HG03565 (cell line): ENCODE results near the gene OCRL.
A peak's percentile ranks its signal among the peaks of the same experiment; 100 is the strongest.
"Not testable (repeated sequence)": the region's sequence is repeated elsewhere in the genome, so short reads cannot be mapped to it uniquely, and the experiment has no call there.

Experiments
- ATAC-seq: cut with Tn5 transposase; IDR thresholded peaks from one replicate; pipeline ENCODE4 v1.9.1; 2021; ENCODE audit warnings: mild to moderate bottlenecking, moderate library complexity; ENCODE audit not compliant: unreplicated experiment

OCRL gene

DNA sequence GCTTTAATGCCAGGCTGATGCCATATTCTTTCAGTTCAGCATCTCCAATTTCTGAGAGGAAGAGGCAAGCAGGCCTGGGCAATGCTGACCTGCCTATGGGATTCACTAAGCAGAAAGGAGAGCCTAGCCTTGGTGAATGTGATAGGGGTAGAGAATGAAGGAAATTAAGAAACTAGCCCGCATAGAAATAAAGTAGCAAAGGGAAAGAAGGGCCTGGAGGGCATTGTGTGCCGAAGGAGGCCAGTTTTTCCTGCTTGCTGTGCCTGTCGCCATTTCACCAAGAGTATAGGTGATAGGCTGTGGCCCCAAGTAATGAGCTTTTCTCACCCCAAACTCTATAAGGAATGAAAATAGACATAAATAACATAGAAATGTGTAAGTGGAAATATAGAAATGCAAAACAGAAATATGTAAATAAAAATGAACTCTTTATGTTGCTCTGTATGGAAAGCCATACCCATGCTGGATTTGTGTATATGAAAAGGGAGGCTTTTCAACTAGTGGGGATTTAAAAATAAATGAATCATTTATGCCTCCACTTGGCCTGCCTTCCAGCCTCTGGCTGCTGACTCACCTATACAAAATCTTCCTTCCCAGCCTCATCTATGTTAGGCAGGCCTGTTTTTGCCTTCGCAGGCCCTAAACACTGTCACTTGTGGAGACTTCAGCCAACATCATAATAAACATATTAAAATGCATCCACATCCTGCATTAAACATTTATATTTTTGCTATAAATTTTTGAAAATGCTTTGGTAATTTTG is 5.1 kb upstream of the OCRL start:
- no peak for ATAC-seq

- no peak for ATAC-seq
Observed at GRCh38 chrX:129540722-129541184, 694 bp downstream of the OCRL start.

DNA sequence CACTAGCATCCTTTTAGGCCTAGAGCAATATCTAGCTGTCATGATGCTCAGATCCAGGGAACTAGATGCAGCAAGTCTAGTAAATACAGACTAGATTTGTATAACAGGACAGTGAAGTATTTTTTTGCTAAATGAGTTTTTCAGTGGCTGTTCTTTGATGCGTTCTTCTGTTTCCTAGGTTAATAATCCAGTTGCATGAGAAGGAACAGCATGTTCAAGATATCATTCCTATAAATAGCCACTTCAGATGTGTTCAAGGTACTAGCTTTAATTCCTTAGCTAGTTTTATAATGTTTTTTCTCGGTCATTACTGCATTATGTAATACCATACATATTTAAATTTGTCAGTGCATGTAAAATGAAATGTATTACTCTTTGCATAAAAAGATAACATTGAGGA is 4.7 kb downstream of the OCRL start:
- ATAC-seq: no peak

- ATAC-seq: no peak
Observed at GRCh38 chrX:129545408-129545807, 5.3 kb downstream of the OCRL start.

DNA sequence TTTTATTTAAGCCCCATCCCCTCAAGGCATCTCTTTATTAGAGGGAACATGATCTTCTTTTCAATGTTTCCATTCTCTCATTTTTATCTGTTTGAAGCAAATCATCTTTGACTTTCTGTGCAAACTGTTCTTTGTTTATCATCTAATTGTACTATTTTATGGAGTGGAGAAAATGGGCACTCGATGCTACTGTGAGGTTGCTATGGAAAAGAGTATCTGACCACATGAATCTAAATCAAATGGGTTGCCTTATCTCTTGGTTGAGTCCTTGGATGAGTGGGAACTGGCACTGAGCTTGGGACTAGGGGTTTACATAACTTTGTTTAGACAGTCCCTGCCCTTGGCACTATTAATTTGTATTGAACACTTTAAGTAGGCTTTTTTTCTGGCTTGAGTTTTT is 9.1 kb downstream of the OCRL start:
- ATAC-seq: no peak

DNA sequence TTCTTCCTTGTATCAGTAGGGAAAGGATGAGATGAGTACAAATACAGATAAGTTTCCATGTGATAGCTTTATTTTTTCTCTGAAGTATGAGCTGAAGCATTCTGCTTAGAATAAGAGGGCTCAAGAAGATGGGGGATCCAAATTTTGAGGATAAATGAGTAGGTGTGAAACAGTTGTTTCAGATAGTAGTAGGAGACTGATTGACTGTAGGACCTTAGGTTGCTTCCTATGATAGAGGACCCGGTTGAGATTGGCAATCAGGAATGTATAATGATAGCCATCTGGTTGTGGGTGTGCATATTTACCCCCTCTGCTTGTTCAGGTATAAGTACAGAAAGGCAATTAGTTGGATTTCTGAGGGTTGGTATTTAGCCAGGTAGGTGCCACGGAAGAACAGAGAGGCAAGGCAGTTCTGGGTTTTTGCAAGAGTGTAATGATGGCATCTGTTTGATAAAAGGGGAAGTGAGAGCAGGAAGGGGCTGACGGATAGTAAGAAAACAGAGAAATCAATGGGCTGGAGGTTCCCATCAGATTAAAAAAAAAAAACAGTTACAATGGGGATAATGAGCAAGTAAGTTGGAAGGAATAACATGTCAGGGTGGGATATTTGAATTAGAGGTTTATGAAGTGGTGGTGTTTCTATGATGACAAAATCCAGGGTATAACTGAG is 13.7 kb downstream of the OCRL start:
- peak; percentile 97 for ATAC-seq

GRCh38 chrX:129554816-129555215 is 14.8 kb downstream of the OCRL start:
- ATAC-seq: not testable (repeated sequence)

GRCh38 chrX:129556806-129557315 is 16.8 kb downstream of the OCRL start:
- ATAC-seq: no peak

- no peak for ATAC-seq
Observed at GRCh38 chrX:129557844-129558480, 17.9 kb downstream of the OCRL start.

GRCh38 chrX:129559783-129560182 is 19.7 kb downstream of the OCRL start:
- no peak for ATAC-seq

DNA sequence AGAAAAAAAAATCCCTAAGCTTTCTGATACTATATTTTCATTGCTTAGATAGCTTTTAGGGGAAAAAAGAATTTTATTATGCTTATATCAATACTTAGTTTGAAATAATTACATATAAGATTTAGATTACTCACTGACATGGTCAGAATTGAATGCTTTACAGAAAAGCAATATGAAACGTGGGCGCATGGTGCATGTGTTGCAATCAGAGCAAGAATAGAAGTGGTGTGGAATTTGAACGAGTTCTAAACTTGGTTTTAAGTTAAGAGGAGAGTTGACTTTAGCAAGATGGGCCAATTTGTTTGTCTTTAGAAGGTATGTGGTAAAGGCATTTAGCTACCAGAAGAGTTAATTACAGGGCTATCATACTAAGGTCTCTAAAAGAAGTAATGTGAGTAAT is 21.4 kb downstream of the OCRL start:
- no peak for ATAC-seq

- not testable (repeated sequence) for ATAC-seq
Observed at GRCh38 chrX:129564345-129564744, 24.3 kb downstream of the OCRL start.

DNA sequence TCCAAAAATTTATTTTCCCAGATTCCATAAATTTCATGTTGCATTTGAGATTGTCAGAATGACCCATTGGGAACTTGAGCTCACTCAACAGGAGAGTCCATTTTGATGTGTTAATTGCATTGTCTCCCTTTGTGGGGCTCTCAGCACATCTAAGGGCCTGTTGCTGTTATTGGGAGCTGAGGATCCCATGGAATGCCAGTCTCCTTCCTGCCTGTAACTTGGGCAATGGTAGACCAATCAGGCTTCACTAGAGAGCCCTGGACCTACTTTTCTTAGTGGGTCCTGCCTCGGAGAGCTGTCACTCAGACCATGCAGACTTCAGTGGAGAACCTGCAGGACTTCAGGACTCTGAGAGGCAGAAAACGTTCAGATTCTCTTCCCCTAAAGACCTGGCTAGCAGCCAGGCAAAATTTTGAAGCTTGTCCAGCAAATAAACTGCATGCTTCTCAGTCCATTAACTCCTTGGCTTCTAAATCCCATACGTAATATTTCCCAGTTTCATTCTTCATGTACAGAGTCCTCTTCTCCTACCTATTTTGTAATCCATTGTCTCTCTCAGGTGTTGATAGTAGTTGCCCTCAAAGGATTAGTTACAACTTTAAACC is 25.1 kb downstream of the OCRL start:
- no peak for ATAC-seq

GRCh38 chrX:129566073-129566472 is 26.0 kb downstream of the OCRL start:
- ATAC-seq: no peak

DNA sequence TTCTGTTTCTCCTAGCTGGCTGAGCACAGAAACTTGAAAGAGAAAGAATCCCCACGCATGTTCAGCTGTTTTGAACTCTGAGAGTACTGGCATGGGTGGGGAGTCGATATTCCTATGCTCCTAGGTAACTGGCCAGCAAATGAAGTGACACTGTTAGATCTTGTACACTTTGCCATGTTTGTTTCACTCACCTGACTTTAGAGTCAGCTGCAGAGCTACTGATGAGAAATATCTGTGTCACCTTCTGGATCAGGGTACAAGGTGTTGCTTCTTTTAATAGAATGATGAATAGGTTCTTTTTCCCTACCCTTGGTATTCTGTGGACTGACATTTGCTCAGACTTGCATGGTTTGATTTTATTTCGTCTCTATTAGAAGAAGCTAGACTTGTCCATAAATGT is 28.3 kb downstream of the OCRL start:
- no peak for ATAC-seq

DNA sequence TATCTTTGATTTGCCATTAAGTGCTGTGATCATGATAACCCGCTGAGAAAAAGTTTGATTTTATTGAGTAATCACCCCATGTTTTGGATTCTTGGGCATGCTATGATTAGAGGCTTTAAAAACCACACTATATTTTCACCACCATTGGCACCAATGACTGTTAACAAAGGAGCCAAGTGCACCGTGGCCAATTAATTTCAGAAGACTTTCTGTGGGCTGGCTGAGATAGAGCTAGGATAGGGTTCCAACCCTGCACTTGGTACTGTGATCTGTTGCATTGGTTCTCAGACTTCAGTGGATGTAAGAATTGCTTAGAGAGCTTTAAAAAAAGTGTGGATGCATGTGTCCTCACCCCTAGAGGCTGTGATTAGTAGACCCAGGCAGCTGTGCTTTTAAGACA is 32.4 kb downstream of the OCRL start:
- ATAC-seq: no peak

- not testable (repeated sequence) for ATAC-seq
Observed at GRCh38 chrX:129573652-129574051, 33.6 kb downstream of the OCRL start.

DNA sequence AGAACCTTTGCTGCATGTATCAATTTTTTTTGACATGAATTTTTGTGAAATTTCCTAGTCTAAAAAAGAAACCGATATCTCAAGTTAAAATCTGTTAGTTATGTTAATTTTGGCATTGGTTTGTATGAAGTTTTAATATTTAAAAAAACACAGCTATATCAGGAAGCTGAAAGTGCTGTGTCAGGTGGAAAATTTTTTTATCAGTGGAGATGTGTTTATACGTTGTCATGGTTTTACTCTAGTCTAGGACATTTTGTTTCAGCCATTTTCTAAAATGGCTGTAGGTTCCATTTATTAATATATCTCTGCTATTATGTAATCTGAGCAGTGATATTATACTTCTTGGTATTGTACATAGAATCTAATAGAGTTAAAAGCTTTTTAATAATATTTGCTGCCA is 34.2 kb downstream of the OCRL start:
- no peak for ATAC-seq

- no peak for ATAC-seq
Observed at GRCh38 chrX:129576539-129576938, 36.5 kb downstream of the OCRL start.

- no peak for ATAC-seq
Observed at GRCh38 chrX:129577473-129577872, 37.4 kb downstream of the OCRL start.

- no peak for ATAC-seq
Observed at GRCh38 chrX:129577877-129578276, 37.8 kb downstream of the OCRL start.
